NCI-H524 (cell line): ENCODE data around the gene SCP2.
A peak's percentile ranks its signal among the peaks of the same experiment; 100 is the strongest.

Experiments
- DNase-seq, 2 experiments: peaks; one replicate each; lab custom pipeline; 2025; lab: John Stamatoyannopoulos, UW

SCP2 gene

GRCh38 chr1:53082826-53083455, 155.9 kb downstream of the SCP2 start:
- DNase-seq = no peak

DNA sequence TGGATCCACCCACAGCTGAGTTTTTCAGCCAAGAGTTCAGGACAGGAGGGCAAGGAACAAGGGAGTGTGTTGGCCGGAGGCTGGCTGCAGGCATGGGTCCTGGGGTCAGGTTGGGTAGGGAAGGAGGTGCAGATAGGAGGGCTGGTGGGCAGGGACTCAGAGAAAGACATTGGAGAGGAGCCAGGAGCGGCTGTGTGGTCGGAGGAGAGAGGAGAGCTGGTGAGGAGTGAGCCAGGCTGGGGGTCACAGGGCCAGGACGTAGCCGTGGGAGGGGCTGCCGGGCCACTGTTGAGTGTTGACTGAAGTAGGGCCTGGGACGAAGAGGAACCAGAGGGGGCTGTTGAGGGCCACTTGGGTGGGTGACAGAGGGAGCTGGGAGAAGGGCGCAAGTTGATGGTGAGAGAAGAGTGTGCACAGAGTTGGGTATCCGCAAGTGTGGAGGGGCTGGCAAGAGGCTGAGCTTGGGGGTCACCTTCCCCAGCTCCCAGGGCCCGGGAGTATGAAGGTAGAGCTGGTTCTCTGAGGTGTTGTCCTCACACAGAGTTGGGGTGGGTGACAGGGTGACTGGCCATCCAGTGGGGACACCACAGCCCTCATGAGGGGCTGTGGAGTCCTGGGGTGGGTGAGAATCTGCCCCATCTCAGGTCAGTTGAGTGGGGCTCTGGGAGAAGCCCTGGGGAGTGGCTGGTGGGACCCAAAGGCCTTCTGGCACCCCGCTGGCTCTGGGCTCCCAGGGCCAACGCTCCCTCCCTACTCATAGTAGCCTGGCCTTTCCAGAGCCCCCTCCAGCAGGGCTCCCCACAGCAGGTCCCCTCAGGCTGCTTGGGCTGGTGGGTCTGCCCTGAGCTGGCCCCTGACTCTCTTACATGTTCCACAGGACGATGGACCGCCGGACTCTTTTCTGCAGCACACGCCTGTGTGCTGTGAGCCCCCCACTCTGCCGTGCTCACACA, 156.8 kb downstream of the SCP2 start:
- DNase-seq = no peak

GRCh38 chr1:53084589-53084971, 157.5 kb downstream of the SCP2 start:
- DNase-seq = no peak

GRCh38 chr1:53085405-53085804, 158.3 kb downstream of the SCP2 start:
- no peak for DNase-seq

DNA sequence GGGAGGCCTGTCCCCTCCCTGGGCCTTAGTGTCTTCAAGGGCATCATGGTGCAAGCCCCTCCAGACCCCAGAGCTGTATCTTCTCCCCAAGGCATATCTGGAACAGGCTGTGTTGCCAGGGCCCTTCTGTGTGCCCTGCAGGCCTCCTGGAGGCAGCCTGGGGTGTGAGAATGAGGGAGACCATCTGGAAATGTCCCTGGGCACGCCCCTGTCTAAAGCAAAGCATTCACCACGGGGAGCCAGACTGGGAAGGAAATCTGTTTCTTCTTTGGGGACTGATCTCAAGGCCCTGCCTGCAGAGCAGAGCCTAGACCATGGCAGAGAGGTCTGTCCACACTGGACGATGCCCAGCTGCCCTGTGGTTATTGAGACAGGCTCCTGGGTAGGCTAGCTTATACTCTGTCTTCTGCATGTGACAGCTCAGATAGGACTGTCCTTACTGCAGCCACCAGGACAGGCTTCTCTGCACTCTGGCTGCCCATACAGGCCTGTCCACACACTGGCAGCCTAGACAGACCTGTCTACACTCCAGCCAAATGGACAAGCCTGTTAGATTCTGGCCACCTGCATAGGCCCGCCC, 159.5 kb downstream of the SCP2 start:
- peak; percentile 81 to 90 for DNase-seq

DNA sequence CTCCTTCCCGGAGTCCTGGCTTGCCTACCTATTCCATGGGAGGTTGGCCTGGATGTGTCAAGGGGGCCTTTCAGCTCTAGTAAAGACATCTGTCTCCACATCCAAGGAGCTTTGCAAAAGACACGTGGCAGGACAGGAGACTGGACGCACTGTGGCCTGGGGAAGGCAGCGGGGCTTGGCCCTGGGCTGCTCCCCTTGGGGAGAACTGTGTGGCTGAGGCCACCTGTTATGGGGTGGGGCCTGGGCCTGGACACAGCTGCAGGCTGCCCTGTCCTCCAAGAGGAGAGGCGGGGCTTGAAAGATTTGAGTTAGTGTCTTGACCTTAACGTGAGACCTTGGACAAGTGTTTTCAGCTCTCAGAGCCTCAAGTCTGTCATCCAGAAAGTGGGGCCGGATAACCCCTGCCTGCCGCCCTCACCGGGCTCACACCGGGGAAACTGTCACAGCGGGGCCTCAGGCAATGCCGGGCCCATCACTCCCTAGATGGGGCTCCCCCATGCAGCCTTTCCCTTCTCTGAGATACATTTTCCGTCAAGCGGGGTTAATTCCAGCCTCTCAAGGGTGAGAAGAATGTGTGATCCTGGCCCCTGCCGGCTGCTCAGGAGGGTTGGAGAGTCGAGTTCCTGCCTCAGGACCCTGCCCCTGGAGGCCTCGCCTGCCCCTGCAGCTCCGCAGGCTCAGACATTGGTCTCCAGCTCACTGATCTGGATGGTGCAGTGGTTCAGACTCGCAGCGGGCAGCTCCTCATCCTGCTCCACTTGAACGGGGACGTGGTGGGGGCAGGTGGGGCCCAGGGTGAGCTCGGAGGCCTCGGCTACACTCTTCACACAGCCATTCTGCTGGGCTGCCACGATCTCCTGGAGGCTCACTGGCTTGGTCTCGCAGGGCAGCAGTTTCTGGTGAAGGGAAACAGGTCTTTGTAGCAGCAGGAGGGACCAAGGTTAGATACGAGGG, 160.5 kb downstream of the SCP2 start:
- peak in 1 of 2 experiments; percentile 36 for DNase-seq

GRCh38 chr1:53088616-53089300, 161.7 kb downstream of the SCP2 start:
- DNase-seq = peak; percentile 80 to 94

DNA sequence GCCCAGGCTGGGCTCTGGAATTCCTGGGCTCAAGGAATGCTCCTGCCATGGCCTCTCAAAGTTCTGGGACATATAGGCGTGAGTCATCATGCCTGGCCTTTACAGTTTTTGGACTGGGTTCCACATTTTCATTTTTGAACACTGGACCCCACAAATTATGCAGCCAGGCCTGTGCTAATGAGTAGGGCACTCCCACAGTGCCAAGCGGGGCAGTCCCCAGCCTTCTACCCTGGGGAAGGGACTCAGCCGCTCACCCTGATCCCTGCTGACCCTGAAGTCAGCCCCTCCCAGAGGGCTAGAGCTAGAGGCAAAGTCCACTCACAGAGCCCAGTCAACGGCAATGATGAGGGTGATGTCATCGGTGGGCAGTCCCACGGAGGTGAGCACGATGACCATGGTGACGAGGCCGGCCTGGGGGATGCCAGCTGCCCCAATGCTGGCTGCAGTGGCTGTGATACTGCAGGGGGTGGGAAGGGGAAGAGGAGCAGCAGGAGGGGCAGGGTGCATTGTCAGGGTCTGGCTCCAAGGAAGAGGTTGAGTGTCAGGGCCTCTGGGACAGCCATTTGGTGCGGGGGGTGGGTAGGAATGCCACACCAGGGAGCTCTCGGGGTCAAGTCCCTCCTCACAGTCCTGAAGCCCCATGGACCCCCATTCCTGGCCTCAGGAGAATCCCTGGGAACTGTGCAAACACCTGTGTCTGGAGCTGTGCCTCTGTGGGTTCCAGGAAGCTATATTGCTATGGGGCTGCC, 162.6 kb downstream of the SCP2 start:
- DNase-seq = no peak

GRCh38 chr1:53090227-53091147, 163.4 kb downstream of the SCP2 start:
- DNase-seq = peak in 1 of 2 experiments; percentile 15

DNA sequence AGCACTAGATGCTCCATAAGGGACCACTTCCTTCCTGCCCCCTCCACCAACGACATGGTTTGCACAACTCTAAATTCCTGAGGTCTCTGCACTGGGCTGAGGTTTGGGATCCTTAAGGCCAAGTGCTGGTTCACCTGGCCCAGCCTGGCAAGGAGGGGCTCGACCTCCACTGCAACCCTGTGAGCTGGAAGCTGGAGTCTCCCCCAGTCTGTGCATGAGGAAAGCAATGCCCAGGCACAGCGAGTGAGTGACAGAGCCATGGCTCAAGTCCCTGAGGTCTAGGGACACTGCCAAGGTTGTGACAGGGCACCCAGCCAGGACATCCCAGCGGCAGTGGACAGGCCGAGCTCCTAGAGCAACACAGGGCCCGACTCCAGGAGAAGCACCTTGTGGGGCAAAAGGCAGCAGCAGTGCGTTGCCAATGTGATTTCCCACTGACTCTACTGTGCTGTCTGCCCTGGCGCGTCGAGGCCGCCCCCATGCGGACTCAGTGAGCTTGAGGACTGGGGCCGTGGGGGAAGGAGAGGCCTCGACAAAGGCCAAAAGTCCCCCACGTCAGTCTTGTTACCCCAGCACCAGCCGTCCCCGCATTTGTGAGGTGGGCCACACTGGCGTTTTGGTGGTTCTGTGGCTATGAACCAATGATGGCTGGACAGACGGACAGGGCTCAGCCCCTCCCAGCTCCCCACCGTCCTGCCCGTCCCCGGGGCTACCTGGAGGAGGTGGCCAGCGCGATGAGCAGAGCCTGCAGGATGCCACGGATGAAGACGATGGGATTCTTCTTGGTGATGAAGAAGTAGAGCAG, 165.0 kb downstream of the SCP2 start:
- DNase-seq = no peak

GRCh38 chr1:53092659-53093450, 165.8 kb downstream of the SCP2 start:
- no peak for DNase-seq

DNA sequence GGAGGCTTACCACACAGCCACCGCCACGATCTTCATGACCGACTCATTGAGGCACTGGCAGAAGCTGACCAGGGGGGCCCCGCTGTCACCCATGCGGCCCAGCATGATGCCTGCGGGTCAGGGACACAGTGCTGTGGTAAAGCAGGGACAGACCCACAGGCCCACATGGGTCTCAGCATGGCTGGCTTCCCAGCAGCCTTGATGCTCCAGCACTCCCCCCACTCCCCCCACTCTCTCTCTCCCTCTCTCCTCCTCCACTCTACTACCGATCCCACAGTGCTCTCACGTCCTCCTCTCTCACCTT, 166.3 kb downstream of the SCP2 start:
- DNase-seq = no peak

DNA sequence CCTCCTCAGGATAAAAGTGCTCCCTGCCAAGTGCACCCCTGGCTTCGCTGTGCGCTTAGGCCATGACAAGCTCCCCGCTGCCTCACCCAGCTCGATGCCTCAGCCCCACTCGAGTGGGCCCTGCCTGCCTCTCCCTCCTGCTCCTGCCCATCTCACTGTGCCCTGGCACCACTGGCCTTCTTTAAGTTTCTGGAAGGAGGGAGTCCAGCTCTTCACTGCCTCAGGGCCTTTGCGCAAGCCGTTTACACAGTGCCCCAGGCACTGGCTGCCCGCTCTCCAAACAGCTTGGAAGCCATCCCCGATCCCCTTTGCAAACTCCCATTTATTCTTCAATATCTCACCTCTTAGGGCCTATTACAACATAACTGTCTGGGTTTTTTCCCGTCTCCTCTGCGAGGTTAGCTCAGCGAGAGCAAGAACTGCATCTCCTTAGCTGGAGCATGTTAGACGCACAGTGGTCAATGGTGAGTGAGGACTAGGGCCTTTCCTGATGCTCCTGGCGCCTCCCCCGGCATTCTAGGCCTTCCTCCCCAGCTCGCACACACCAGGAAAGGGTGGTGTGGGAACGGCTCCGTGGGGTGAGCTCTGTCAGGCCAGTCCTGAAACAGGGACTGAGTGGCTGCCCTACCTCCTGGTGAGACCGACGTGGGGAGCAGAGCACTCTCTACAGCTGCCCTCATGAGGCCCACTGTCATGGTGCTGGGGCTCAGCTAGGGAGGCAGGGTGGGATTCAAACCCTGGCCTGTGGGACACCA, 166.9 kb downstream of the SCP2 start:
- DNase-seq = no peak

DNA sequence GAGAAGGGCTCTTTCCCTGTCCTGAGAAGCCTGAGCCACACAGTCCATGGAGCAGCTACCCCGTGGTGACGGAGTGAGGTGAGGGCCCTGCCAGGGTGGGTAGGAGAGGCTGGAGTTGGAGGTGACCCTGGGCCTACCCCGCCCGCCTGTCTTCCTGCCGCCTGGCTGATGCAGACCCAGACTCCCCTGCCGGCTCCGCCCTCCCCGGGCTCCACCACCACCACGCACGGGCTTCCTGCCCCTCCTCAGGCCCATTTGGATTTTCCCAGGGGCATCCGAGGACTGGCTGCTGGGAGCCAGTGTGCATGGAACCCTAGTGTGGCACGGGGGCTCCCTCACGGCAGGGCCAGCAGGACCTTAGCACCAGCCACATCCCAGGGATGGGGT, 167.4 kb downstream of the SCP2 start:
- DNase-seq = no peak
